ENCODE results near the gene KATNB1.
A peak's percentile ranks its signal among the peaks of the same experiment; 100 is the strongest.

Gene KATNB1

GRCh38 chr16:57756424-57757325, 21.1 kb downstream of the KATNB1 start:
- DNase-seq (ENCODE audit: low read depth), result no peak

- DNase-seq (ENCODE audit: low read depth), result no peak
Measured at GRCh38 chr16:57757326-57757786, 21.8 kb downstream of the KATNB1 start.

- DNase-seq (ENCODE audit: low read depth), result no peak
Measured at GRCh38 chr16:57757883-57758282, 22.3 kb downstream of the KATNB1 start.

GRCh38 chr16:57758331-57759117, 23.0 kb downstream of the KATNB1 start:
- no peak for DNase-seq (ENCODE audit: low read depth)

GRCh38 chr16:57759131-57759530, 23.6 kb downstream of the KATNB1 start:
- no peak for DNase-seq (ENCODE audit: low read depth)

GRCh38 chr16:57759541-57760356, 24.2 kb downstream of the KATNB1 start:
- DNase-seq (ENCODE audit: low read depth), result no peak

- DNase-seq (ENCODE audit: low read depth), result no peak
Measured at GRCh38 chr16:57760357-57761160, 25.0 kb downstream of the KATNB1 start.

GRCh38 chr16:57761301-57761700, 25.7 kb downstream of the KATNB1 start:
- no peak for DNase-seq (ENCODE audit: low read depth)

- no peak for DNase-seq (ENCODE audit: low read depth)
Measured at GRCh38 chr16:57761957-57762356, 26.4 kb downstream of the KATNB1 start.

GRCh38 chr16:57762365-57763040, 26.9 kb downstream of the KATNB1 start:
- DNase-seq (ENCODE audit: low read depth), result no peak

GRCh38 chr16:57763285-57764005, 27.9 kb downstream of the KATNB1 start:
- DNase-seq (ENCODE audit: low read depth), result no peak

- DNase-seq (ENCODE audit: low read depth), result no peak
Measured at GRCh38 chr16:57764006-57764340, 28.4 kb downstream of the KATNB1 start.

GRCh38 chr16:57764341-57765159, 29.0 kb downstream of the KATNB1 start:
- peak; percentile 65 for DNase-seq (ENCODE audit: low read depth)

GRCh38 chr16:57765160-57765728, 29.7 kb downstream of the KATNB1 start:
- DNase-seq (ENCODE audit: low read depth), result no peak

- DNase-seq (ENCODE audit: low read depth), result no peak
Measured at GRCh38 chr16:57766714-57767348, 31.3 kb downstream of the KATNB1 start.

GRCh38 chr16:57769541-57770145, 34.1 kb downstream of the KATNB1 start:
- DNase-seq (ENCODE audit: low read depth), result no peak

GRCh38 chr16:57770361-57770760, 34.8 kb downstream of the KATNB1 start:
- no peak for DNase-seq (ENCODE audit: low read depth)
